CD4-positive, alpha-beta T cell (primary cell): ENCODE results near the gene IL17RB. TPM values are rescaled to one million over a fixed set of nuclear protein-coding genes. Genes with fewer than 3 reads are reported as not detected.

Experiments used
- ATAC-seq: fragments of 200-7000 bp; cut with Tn5 transposase; one replicate; pipeline ENCODE4 v1.10.0; 2022; ENCODE audit warnings: mild to moderate bottlenecking; ENCODE audit not compliant: poor library complexity
- CTCF ChIA-PET: fragments of 350-600 bp; sonication (Branson Sonifier 250); formaldehyde crosslinking; loops from one replicate; lab custom pipeline; 2021; ENCODE audit warnings: antibody characterized with exemption, inconsistent platforms; lab: Charles Lee
- POLR2A ChIA-PET: fragments of 350-600 bp; sonication (Branson Sonifier 250); formaldehyde crosslinking; loops from one replicate; lab custom pipeline; 2021; ENCODE audit warnings: antibody characterized with exemption, inconsistent platforms; lab: Charles Lee
- DNase-seq, 14 experiments: peaks; one replicate each; pipeline ENCODE4 v3.0.0-alpha.2; 2013 to 2020; ENCODE audit warnings: mixed read lengths in 2 of 14
- H3K27ac ChIP-seq, 2 donors: one replicate each; pipeline versions ENCODE4 v1.5.1 to v1.7.0; 2013; ENCODE audit warnings: low read length in 2 of 2, low read depth in 1 of 2, mild to moderate bottlenecking in 1 of 2
- H3K27me3 ChIP-seq, 2 experiments: 1 replicate in 1 of 2; 2 replicates in 1 of 2; pipeline versions ENCODE4 v1.6.1 to v1.7.0; 2013; ENCODE audit warnings: low read length in 2 of 2, control low read depth in 1 of 2, mild to moderate bottlenecking in 1 of 2, moderate library complexity in 1 of 2; ENCODE audit not compliant: insufficient read depth in 2 of 2, control insufficient read depth in 1 of 2
- H3K36me3 ChIP-seq: one replicate; pipeline ENCODE4 v1.6.1; 2013; ENCODE audit warnings: low read length, control low read depth; ENCODE audit not compliant: insufficient read depth
- H3K4me1 ChIP-seq: one replicate; pipeline ENCODE4 v1.6.1; 2013; ENCODE audit warnings: low read length, control low read depth; ENCODE audit not compliant: insufficient read depth
- H3K4me3 ChIP-seq: one replicate; pipeline ENCODE4 v1.5.1; 2013; ENCODE audit warnings: mild to moderate bottlenecking, low read length, moderate library complexity
- H3K9me3 ChIP-seq, 2 experiments: 1 replicate in 1 of 2; 2 replicates in 1 of 2; pipeline versions ENCODE4 v1.6.1 to v1.7.0; 2013; ENCODE audit warnings: low read length in 2 of 2, mild to moderate bottlenecking in 2 of 2, control low read depth in 1 of 2, moderate library complexity in 1 of 2; ENCODE audit not compliant: control insufficient read depth in 1 of 2, insufficient read depth in 1 of 2
- H3K27ac Mint-ChIP-seq: one replicate; pipeline ENCODE4 v1.8.0; 2020; ENCODE audit warnings: mixed read lengths
- H3K27me3 Mint-ChIP-seq: one replicate; pipeline ENCODE4 v1.8.0; 2021; ENCODE audit warnings: mixed read lengths
- H3K36me3 Mint-ChIP-seq: one replicate; pipeline ENCODE4 v1.8.0; 2021; ENCODE audit warnings: low read depth, mixed read lengths
- H3K4me1 Mint-ChIP-seq: one replicate; pipeline ENCODE4 v1.8.0; 2021; ENCODE audit warnings: low read depth, mixed read lengths
- H3K4me3 Mint-ChIP-seq: one replicate; pipeline ENCODE4 v1.8.0; 2020; ENCODE audit warnings: mild to moderate bottlenecking, mixed read lengths
- H3K9me3 Mint-ChIP-seq: one replicate; pipeline ENCODE4 v1.8.0; 2020; ENCODE audit warnings: mixed read lengths
- intact Hi-C, 2 experiments: fragments of 100-400 bp; cut with DNase I in 1 of 2; cut with micrococcal nuclease in 1 of 2; formaldehyde crosslinking; loops; one replicate each; pipeline versions ENCODE4 v1.15.1 to v1.9.0; 2023 to 2025; cut with DNase I, micrococcal nuclease
- total RNA-seq, 174 experiments: library from RNA in 2 of 174; stranded (reverse) in 2 of 174; gene quantifications; one replicate each; pipeline ENCODE4 v1.2.3 and lab custom pipeline; 2021 to 2026
- TF ChIP-seq, protein P1 (sequence below): fragments of 200-600 bp; IDR thresholded peaks from one replicate; pipeline ENCODE4 v1.8.0; 2022; ENCODE audit warnings: antibody characterized with exemption, mild to moderate bottlenecking

The IL17RB gene
- total RNA-seq, 2 experiments from 2014 or later, result 0.22 to 0.36 TPM

- no peaks in the 10 kb centered on the region for H3K27me3 ChIP-seq
- POLR2A ChIA-PET, result no interaction called here
- Mint-ChIP-seq H3K36me3 (no peaks in the 10 kb centered on the region), H3K4me3 (no peak overlapping the region), H3K27me3 (peaks cover 14% of the 10 kb centered on the region), H3K4me1 (no peaks in the 10 kb centered on the region), H3K27ac (no peak overlapping the region), H3K9me3 (no peaks in the 10 kb centered on the region)
- ATAC-seq (no peak), DNase-seq (no peak)
- no peaks in the 10 kb centered on the region for H3K9me3 ChIP-seq
- H3K36me3 ChIP-seq, result no peaks in the 10 kb centered on the region
- intact Hi-C loops, result no loop called here
- TF ChIP-seq, protein P1, sequence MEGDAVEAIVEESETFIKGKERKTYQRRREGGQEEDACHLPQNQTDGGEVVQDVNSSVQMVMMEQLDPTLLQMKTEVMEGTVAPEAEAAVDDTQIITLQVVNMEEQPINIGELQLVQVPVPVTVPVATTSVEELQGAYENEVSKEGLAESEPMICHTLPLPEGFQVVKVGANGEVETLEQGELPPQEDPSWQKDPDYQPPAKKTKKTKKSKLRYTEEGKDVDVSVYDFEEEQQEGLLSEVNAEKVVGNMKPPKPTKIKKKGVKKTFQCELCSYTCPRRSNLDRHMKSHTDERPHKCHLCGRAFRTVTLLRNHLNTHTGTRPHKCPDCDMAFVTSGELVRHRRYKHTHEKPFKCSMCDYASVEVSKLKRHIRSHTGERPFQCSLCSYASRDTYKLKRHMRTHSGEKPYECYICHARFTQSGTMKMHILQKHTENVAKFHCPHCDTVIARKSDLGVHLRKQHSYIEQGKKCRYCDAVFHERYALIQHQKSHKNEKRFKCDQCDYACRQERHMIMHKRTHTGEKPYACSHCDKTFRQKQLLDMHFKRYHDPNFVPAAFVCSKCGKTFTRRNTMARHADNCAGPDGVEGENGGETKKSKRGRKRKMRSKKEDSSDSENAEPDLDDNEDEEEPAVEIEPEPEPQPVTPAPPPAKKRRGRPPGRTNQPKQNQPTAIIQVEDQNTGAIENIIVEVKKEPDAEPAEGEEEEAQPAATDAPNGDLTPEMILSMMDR, result no peak
- no peak overlapping the region for H3K27ac ChIP-seq
- H3K4me3 ChIP-seq, result no peak overlapping the region
- CTCF ChIA-PET, result no interaction called here
- no peaks in the 10 kb centered on the region for H3K4me1 ChIP-seq
These were observed 40.8 kb upstream of the IL17RB start for GRCh38 chr3:53805463-53806159.

DNA sequence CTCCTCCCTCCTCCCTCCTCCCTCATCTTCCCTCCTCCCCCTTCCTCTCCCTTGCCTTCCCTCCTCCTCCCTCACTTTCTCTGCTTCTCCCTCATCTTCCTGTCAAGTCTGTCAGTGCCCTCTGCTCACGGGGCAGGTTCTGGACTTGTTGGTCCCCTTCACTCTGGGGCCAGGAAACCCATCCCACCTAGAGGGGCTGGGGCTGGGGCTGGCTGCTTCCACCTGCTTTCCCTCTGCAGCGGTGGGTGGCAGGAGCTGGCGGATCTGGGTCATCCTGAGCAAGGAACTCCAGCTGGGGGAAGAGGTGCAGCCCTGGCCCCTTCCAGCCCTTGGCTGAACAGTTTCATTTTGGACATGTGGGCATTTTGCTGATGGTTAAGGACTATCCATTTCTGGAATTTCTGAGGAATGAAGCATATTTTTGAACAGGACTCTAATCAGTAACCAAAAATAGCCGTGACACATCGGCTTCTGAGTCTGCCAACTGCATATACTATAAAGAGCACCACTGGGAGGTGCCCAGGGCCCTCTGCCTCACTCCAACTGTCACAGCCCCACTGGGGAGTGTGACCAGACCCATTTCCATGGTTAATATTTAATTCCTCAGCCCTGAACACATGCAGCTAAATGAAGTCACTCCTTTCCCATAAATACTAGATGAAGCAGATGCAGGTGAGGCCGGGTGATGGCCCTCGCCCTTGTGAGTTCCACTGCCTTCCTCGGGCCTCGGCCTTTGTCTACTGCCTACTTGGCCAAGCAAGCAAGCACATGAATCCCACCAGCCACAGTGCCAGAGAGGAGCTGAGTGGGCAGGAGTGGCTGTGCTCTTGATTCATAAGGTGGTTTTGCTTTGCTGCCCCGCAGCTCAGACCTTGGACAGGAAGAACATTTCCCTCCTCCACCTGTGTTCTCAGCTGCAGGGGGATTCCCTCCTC is 39.9 kb upstream of the IL17RB start:
- no peaks in the 10 kb centered on the region for H3K36me3 ChIP-seq
- TF ChIP-seq, protein P1, result no peak
- H3K4me3 Mint-ChIP-seq, result no peak overlapping the region
- H3K27me3 Mint-ChIP-seq, result peaks cover 10% of the 10 kb centered on the region
- no peaks in the 10 kb centered on the region for H3K27me3 ChIP-seq
- H3K4me1 Mint-ChIP-seq, result no peaks in the 10 kb centered on the region
- no peak for DNase-seq
- no peak overlapping the region for H3K27ac Mint-ChIP-seq
- no peak overlapping the region for H3K4me3 ChIP-seq
- POLR2A ChIA-PET, result no interaction called here
- H3K9me3 Mint-ChIP-seq, result no peaks in the 10 kb centered on the region
- H3K36me3 Mint-ChIP-seq, result no peaks in the 10 kb centered on the region
- H3K4me1 ChIP-seq, result no peaks in the 10 kb centered on the region
- ATAC-seq, result no peak
- CTCF ChIA-PET, result no interaction called here
- no peaks in the 10 kb centered on the region for H3K9me3 ChIP-seq
- no peak overlapping the region for H3K27ac ChIP-seq
- intact Hi-C loops, result no loop called here

DNA sequence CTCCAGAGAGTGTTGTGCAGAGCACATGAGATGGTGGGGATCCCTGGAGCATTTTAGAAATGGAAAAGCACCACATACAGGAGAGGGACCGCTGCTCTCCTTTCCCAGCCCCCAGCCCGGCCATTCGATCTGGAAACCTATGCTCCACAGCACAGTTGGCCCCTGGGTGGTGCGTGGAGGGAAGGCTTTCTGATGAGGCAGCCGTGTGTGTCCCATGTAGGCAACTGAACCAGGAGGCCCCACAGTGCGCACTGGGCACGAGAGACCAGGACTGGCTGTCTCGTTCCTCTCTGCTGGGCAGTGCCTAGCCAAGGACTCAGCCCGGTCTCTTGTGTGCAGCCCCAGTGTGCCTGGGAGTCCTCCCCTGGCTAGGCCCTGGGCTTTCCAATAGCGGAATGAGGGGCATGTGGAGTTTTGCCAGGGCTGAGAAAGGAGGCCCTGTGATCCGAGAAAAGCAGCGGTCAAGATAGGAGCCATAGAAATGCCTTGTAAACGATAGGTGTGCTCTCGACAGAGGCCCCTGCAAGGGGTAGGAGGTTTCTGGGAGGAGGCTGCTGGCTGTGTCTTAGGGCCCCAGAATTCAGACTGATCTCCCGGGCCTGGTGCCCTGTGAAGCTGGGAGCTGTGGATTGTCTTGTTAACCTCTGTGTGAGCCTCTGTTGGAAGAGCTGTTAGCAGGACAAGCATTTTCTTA is 39.1 kb upstream of the IL17RB start:
- no peaks in the 10 kb centered on the region for H3K36me3 Mint-ChIP-seq
- TF ChIP-seq, protein P1, result no peak
- POLR2A ChIA-PET, result no interaction called here
- no peak overlapping the region for H3K27ac Mint-ChIP-seq
- H3K27ac ChIP-seq, result no peak overlapping the region
- ATAC-seq, result no peak
- CTCF ChIA-PET, result no interaction called here
- DNase-seq, result no peak
- H3K4me3 Mint-ChIP-seq, result no peak overlapping the region
- H3K4me1 Mint-ChIP-seq, result no peaks in the 10 kb centered on the region
- no peaks in the 10 kb centered on the region for H3K27me3 ChIP-seq
- H3K4me1 ChIP-seq, result no peaks in the 10 kb centered on the region
- peaks cover 10% of the 10 kb centered on the region for H3K27me3 Mint-ChIP-seq
- no peaks in the 10 kb centered on the region for H3K9me3 Mint-ChIP-seq
- H3K4me3 ChIP-seq, result no peak overlapping the region
- no peaks in the 10 kb centered on the region for H3K36me3 ChIP-seq
- intact Hi-C loops, result no loop called here
- no peaks in the 10 kb centered on the region for H3K9me3 ChIP-seq
